ENCODE data around the gene PLK5.
"Not testable (repeated sequence)": the region's sequence is repeated elsewhere in the genome, so short reads cannot be mapped to it uniquely, and the experiment has no call there.

Gene PLK5

GRCh38 chr19:1512671-1513498, 11.0 kb upstream of the PLK5 start, which contains the start of gene ADAMTSL5:
ADAMTSL5 (minus strand) TSS chr19:1513019; CDS start chr19:1510943, 2,076 bp downstream.
- Histone ChIP-seq H3K9ac (ENCODE audit: low read length) (no peak within 1 kb of the TSS), H3K4me3 (ENCODE audit: low read depth in 1 of 2, low read length in 2 of 2) (peak within 1 kb of the TSS; percentile 32 to 35), H3K9me3 (ENCODE audit: low read length) (no peaks in the 10 kb centered on the region), H3K27me3 (ENCODE audit: control insufficient read depth in 1 of 2, insufficient read depth in 2 of 2, low read length in 2 of 2) (peaks cover 0 to 55% of the 10 kb centered on the region in 2 donors), H3K27ac (ENCODE audit: low read depth, low read length) (no peak within 1 kb of the TSS), H3K4me1 (ENCODE audit: insufficient read depth, low read length) (no peaks in the 10 kb centered on the region), H3K36me3 (ENCODE audit: insufficient read depth, low read length) (no peaks in the 10 kb centered on the region)

GRCh38 chr19:1513499-1514294, 10.2 kb upstream of the PLK5 start:
- Histone ChIP-seq H3K9ac (ENCODE audit: low read length) (no peak overlapping the region), H3K4me3 (ENCODE audit: low read depth in 1 of 2, low read length in 2 of 2) (peak overlapping the region in 1 of 2 donors; percentile 32), H3K27me3 (ENCODE audit: control insufficient read depth in 1 of 2, insufficient read depth in 2 of 2, low read length in 2 of 2) (peaks cover 0 to 54% of the 10 kb centered on the region in 2 donors)

GRCh38 chr19:1514295-1514661, 9.6 kb upstream of the PLK5 start:
- no peaks in the 10 kb centered on the region for H3K9me3 ChIP-seq (ENCODE audit: low read length)
- H3K4me1 ChIP-seq (ENCODE audit: insufficient read depth, low read length) = no peaks in the 10 kb centered on the region
- H3K9ac ChIP-seq (ENCODE audit: low read length) = no peak overlapping the region
- H3K27me3 ChIP-seq (ENCODE audit: control insufficient read depth in 1 of 2, insufficient read depth in 2 of 2, low read length in 2 of 2) = peaks cover 0 to 54% of the 10 kb centered on the region in 2 donors
- no peak overlapping the region for H3K4me3 ChIP-seq (ENCODE audit: low read depth in 1 of 2, low read length in 2 of 2)
- H3K27ac ChIP-seq (ENCODE audit: low read depth, low read length) = no peak overlapping the region
- H3K36me3 ChIP-seq (ENCODE audit: insufficient read depth, low read length) = no peaks in the 10 kb centered on the region

More at GRCh38 chr19:1513499-1514294, 10.2 kb upstream of the PLK5 start:
- H3K36me3 ChIP-seq (ENCODE audit: insufficient read depth, low read length) = no peaks in the 10 kb centered on the region
- no peaks in the 10 kb centered on the region for H3K9me3 ChIP-seq (ENCODE audit: low read length)
- no peaks in the 10 kb centered on the region for H3K4me1 ChIP-seq (ENCODE audit: insufficient read depth, low read length)
- H3K27ac ChIP-seq (ENCODE audit: low read depth, low read length) = no peak overlapping the region

GRCh38 chr19:1514986-1515721, 8.7 kb upstream of the PLK5 start:
- H3K4me3 ChIP-seq (ENCODE audit: low read depth in 1 of 2, low read length in 2 of 2) = no peak overlapping the region
- no peak overlapping the region for H3K9ac ChIP-seq (ENCODE audit: low read length)
- peaks cover 0 to 54% of the 10 kb centered on the region in 2 donors for H3K27me3 ChIP-seq (ENCODE audit: control insufficient read depth in 1 of 2, insufficient read depth in 2 of 2, low read length in 2 of 2)
- H3K36me3 ChIP-seq (ENCODE audit: insufficient read depth, low read length) = no peaks in the 10 kb centered on the region
- no peaks in the 10 kb centered on the region for H3K9me3 ChIP-seq (ENCODE audit: low read length)
- H3K27ac ChIP-seq (ENCODE audit: low read depth, low read length) = no peak overlapping the region
- no peaks in the 10 kb centered on the region for H3K4me1 ChIP-seq (ENCODE audit: insufficient read depth, low read length)

- no peaks in the 10 kb centered on the region for H3K4me1 ChIP-seq (ENCODE audit: insufficient read depth, low read length)
- no peak overlapping the region for H3K4me3 ChIP-seq (ENCODE audit: low read depth in 1 of 2, low read length in 2 of 2)
- no peaks in the 10 kb centered on the region for H3K36me3 ChIP-seq (ENCODE audit: insufficient read depth, low read length)
- H3K9ac ChIP-seq (ENCODE audit: low read length) = no peak overlapping the region
- H3K27me3 ChIP-seq (ENCODE audit: control insufficient read depth in 1 of 2, insufficient read depth in 2 of 2, low read length in 2 of 2) = peaks cover 0 to 44% of the 10 kb centered on the region in 2 donors
- no peak overlapping the region for H3K27ac ChIP-seq (ENCODE audit: low read depth, low read length)
- no peaks in the 10 kb centered on the region for H3K9me3 ChIP-seq (ENCODE audit: low read length)
Observed at GRCh38 chr19:1516395-1516753, 7.5 kb upstream of the PLK5 start.

GRCh38 chr19:1518471-1518870, 5.4 kb upstream of the PLK5 start:
- Histone ChIP-seq H3K36me3 (ENCODE audit: insufficient read depth, low read length) (no peaks in the 10 kb centered on the region), H3K4me3 (ENCODE audit: low read depth in 1 of 2, low read length in 2 of 2) (no peak overlapping the region), H3K4me1 (ENCODE audit: insufficient read depth, low read length) (peaks cover 3% of the 10 kb centered on the region), H3K27me3 (ENCODE audit: control insufficient read depth in 1 of 2, insufficient read depth in 2 of 2, low read length in 2 of 2) (peaks cover 0 to 33% of the 10 kb centered on the region in 2 donors), H3K27ac (ENCODE audit: low read depth, low read length) (no peak overlapping the region), H3K9me3 (ENCODE audit: low read length) (no peaks in the 10 kb centered on the region), H3K9ac (ENCODE audit: low read length) (no peak overlapping the region)

GRCh38 chr19:1519802-1520201, 4.1 kb upstream of the PLK5 start:
- H3K9ac ChIP-seq (ENCODE audit: low read length); H3K27ac ChIP-seq (ENCODE audit: low read depth, low read length); H3K4me3 ChIP-seq (ENCODE audit: low read depth in 1 of 2, low read length in 2 of 2); H3K9me3 ChIP-seq (ENCODE audit: low read length); H3K36me3 ChIP-seq (ENCODE audit: insufficient read depth, low read length); H3K4me1 ChIP-seq (ENCODE audit: insufficient read depth, low read length): not testable (repeated sequence)
- peaks cover 6 to 28% of the 10 kb centered on the region in 2 donors for H3K27me3 ChIP-seq (ENCODE audit: control insufficient read depth in 1 of 2, insufficient read depth in 2 of 2, low read length in 2 of 2)

- Histone ChIP-seq H3K36me3 (ENCODE audit: insufficient read depth, low read length) (no peaks in the 10 kb centered on the region), H3K9ac (ENCODE audit: low read length) (no peak overlapping the region), H3K27ac (ENCODE audit: low read depth, low read length) (no peak overlapping the region), H3K27me3 (ENCODE audit: control insufficient read depth in 1 of 2, insufficient read depth in 2 of 2, low read length in 2 of 2) (peaks cover 9 to 28% of the 10 kb centered on the region in 2 donors), H3K4me1 (ENCODE audit: insufficient read depth, low read length) (peaks cover 3% of the 10 kb centered on the region), H3K9me3 (ENCODE audit: low read length) (no peaks in the 10 kb centered on the region), H3K4me3 (ENCODE audit: low read depth in 1 of 2, low read length in 2 of 2) (no peak overlapping the region)
Observed at GRCh38 chr19:1520203-1520780, 3.6 kb upstream of the PLK5 start.

- Histone ChIP-seq H3K4me1 (ENCODE audit: insufficient read depth, low read length) (peaks cover 3% of the 10 kb centered on the region), H3K27me3 (ENCODE audit: control insufficient read depth in 1 of 2, insufficient read depth in 2 of 2, low read length in 2 of 2) (peaks cover 20 to 39% of the 10 kb centered on the region in 2 donors), H3K9me3 (ENCODE audit: low read length) (no peaks in the 10 kb centered on the region), H3K9ac (ENCODE audit: low read length) (no peak overlapping the region), H3K4me3 (ENCODE audit: low read depth in 1 of 2, low read length in 2 of 2) (no peak overlapping the region), H3K36me3 (ENCODE audit: insufficient read depth, low read length) (no peaks in the 10 kb centered on the region), H3K27ac (ENCODE audit: low read depth, low read length) (no peak overlapping the region)
Observed at GRCh38 chr19:1521636-1522035, 2.2 kb upstream of the PLK5 start.

GRCh38 chr19:1522061-1522460, 1.8 kb upstream of the PLK5 start:
- H3K9me3 ChIP-seq (ENCODE audit: low read length) = no peaks in the 10 kb centered on the region
- H3K27ac ChIP-seq (ENCODE audit: low read depth, low read length) = no peak overlapping the region
- peaks cover 3% of the 10 kb centered on the region for H3K4me1 ChIP-seq (ENCODE audit: insufficient read depth, low read length)
- no peak overlapping the region for H3K4me3 ChIP-seq (ENCODE audit: low read depth in 1 of 2, low read length in 2 of 2)
- peaks cover 20 to 44% of the 10 kb centered on the region in 2 donors for H3K27me3 ChIP-seq (ENCODE audit: control insufficient read depth in 1 of 2, insufficient read depth in 2 of 2, low read length in 2 of 2)
- H3K36me3 ChIP-seq (ENCODE audit: insufficient read depth, low read length) = no peaks in the 10 kb centered on the region
- no peak overlapping the region for H3K9ac ChIP-seq (ENCODE audit: low read length)

- Histone ChIP-seq H3K36me3 (ENCODE audit: insufficient read depth, low read length) (no peaks in the 10 kb centered on the region), H3K27me3 (ENCODE audit: control insufficient read depth in 1 of 2, insufficient read depth in 2 of 2, low read length in 2 of 2) (peaks cover 20 to 49% of the 10 kb centered on the region in 2 donors), H3K4me1 (ENCODE audit: insufficient read depth, low read length) (peaks cover 3% of the 10 kb centered on the region), H3K9me3 (ENCODE audit: low read length) (no peaks in the 10 kb centered on the region), H3K27ac (ENCODE audit: low read depth, low read length) (no peak overlapping the region), H3K9ac (ENCODE audit: low read length) (no peak overlapping the region), H3K4me3 (ENCODE audit: low read depth in 1 of 2, low read length in 2 of 2) (no peak overlapping the region)
Observed at GRCh38 chr19:1522838-1523237, 1.0 kb upstream of the PLK5 start.

Measured in muscle layer of colon (tissue), 2 donors.